Panc1 (cell line): ENCODE measurements around the gene C14orf132. TPM values are rescaled to one million over a fixed set of nuclear protein-coding genes. Genes with fewer than 3 reads are reported as not detected.

Experiments
- ATAC-seq: fragments of 200-7000 bp; cut with Tn5 transposase; 2 replicates; pipeline ENCODE4 v1.9.1; 2020; ENCODE audit warnings: mild to moderate bottlenecking, moderate library complexity
- BruUV-seq: library from RNA; stranded (reverse); fragments of 400-500 nt; replicated peaks from 2 replicates; lab custom pipeline; 2021; lab: Mats Ljungman, UMichigan
- CTCF ChIA-PET: fragments of 300-600 bp; sonication (Branson Sonifier 250); formaldehyde crosslinking; loops from one replicate; lab custom pipeline; 2022; ENCODE audit warnings: antibody characterized with exemption; lab: Charles Lee
- POLR2A ChIA-PET: fragments of 300-600 bp; sonication (Branson Sonifier 250); formaldehyde crosslinking; loops from one replicate; lab custom pipeline; 2022; ENCODE audit warnings: antibody characterized with exemption; lab: Charles Lee
- DNase-seq: peaks from one replicate; pipeline ENCODE4 v3.0.0-alpha.2; 2010; ENCODE audit warnings: low read depth, low spot score
- H3K27ac ChIP-seq: 2 replicates; pipeline ENCODE4 v1.5.1; 2011; ENCODE audit warnings: mild to moderate bottlenecking, low read length, inconsistent platforms
- H3K27me3 ChIP-seq: fragments of 200-500 bp; sonication (Bioruptor generic); 2 replicates; pipeline ENCODE4 v1.6.0; 2014; ENCODE audit warnings: low read length, inconsistent platforms; ENCODE audit not compliant: control insufficient read depth, insufficient read depth
- H3K36me3 ChIP-seq: fragments of 200-500 bp; sonication (Bioruptor generic); 2 replicates; pipeline ENCODE4 v1.5.1; 2014; ENCODE audit warnings: inconsistent platforms, mild to moderate bottlenecking, low read length, moderate library complexity; ENCODE audit not compliant: control insufficient read depth, insufficient read depth
- H3K4me1 ChIP-seq: 2 replicates; pipeline ENCODE4 v1.5.1; 2011; ENCODE audit warnings: inconsistent platforms, mild to moderate bottlenecking, low read length, moderate library complexity; ENCODE audit not compliant: control insufficient read depth, insufficient read depth
- H3K4me3 ChIP-seq, 2 experiments: 2 replicates each; pipeline ENCODE4 v1.5.1; 2011 to 2012; ENCODE audit warnings: low read depth in 2 of 2, low read length in 2 of 2, mild to moderate bottlenecking in 2 of 2, inconsistent platforms in 1 of 2, moderate library complexity in 1 of 2
- H3K9me3 ChIP-seq: fragments of 200-500 bp; sonication (Bioruptor generic); 2 replicates; pipeline ENCODE4 v1.5.1; 2014; ENCODE audit warnings: low read depth, mild to moderate bottlenecking, inconsistent platforms, low read length, moderate library complexity; ENCODE audit not compliant: control insufficient read depth, insufficient read depth
- POLR2AphosphoS5 ChIP-seq: IDR thresholded peaks from 2 replicates; pipeline ENCODE4 v1.6.1; 2012; ENCODE audit warnings: mild to moderate bottlenecking, low read depth, low read length, moderate library complexity
- REST ChIP-seq, 2 experiments: IDR thresholded peaks; 2 replicates each; pipeline ENCODE4 v1.6.1; 2011 to 2012; ENCODE audit warnings: low read depth in 2 of 2, control low read depth in 1 of 2, low read length in 1 of 2, mild to moderate bottlenecking in 1 of 2, moderate library complexity in 1 of 2; ENCODE audit not compliant: insufficient read depth in 1 of 2
- SIN3A ChIP-seq: IDR thresholded peaks from 2 replicates; pipeline ENCODE4 v1.6.1; 2012; ENCODE audit warnings: low read depth, mild to moderate bottlenecking, low read length, moderate library complexity, borderline replicate concordance; ENCODE audit not compliant: insufficient read depth
- TCF7L2 ChIP-seq: IDR thresholded peaks from 2 replicates; pipeline ENCODE4 v1.6.1; 2011; ENCODE audit warnings: mild to moderate bottlenecking, low read depth, low read length, inconsistent platforms
- in situ Hi-C: cut with HindIII; loops from 2 replicates; pipeline ENCODE4 v1.10.0; 2016; ENCODE audit warnings: low sequenced_read_pairs, low pct_unique_long_range_greater_than_20kb
- intact Hi-C: fragments of 100-400 bp; cut with micrococcal nuclease; formaldehyde crosslinking; loops from one replicate; pipeline ENCODE4 v1.10.0; 2022; ENCODE audit not compliant: unreplicated experiment
- total RNA-seq: library from RNA; stranded (reverse); gene quantifications from one replicate; pipeline ENCODE4 v1.2.1, GENCODE V29; 2021; ENCODE audit not compliant: unreplicated experiment
- TF ChIP-seq, protein P1 (sequence below): fragments of 450-650 bp; IDR thresholded peaks from 2 replicates; pipeline ENCODE4 v1.5.1; 2017; ENCODE audit warnings: mild to moderate bottlenecking

Gene C14orf132
- total RNA-seq, 1 experiment from 2014 or later: 23.0 TPM

GRCh38 chr14:96102081-96102856, 63.1 kb downstream of the C14orf132 start:
- DNase-seq (no peak), ATAC-seq (no peak)
- CTCF ChIA-PET: no interaction called here
- TF ChIP-seq TCF7L2 (no peak), SIN3A (no peak)
- Histone ChIP-seq H3K27me3 (no peaks in the 10 kb centered on the region), H3K36me3 (no peaks in the 10 kb centered on the region), H3K27ac (no peak overlapping the region), H3K9me3 (no peaks in the 10 kb centered on the region), H3K4me1 (no peaks in the 10 kb centered on the region; the same call in none of the 2 replicates), H3K4me3 (no peak overlapping the region)
- intact Hi-C loops (loop anchor here (5.0 kb wide), 1 partner anchor 320 kb away; no protein-coding TSS in a partner anchor), in situ Hi-C loops (no loop called here)
- POLR2A ChIA-PET: no interaction called here
- no TSS peak for BruUV-seq

GRCh38 chr14:96103075-96103474, 63.9 kb downstream of the C14orf132 start:
- DNase-seq (no peak), ATAC-seq (no peak)
- Histone ChIP-seq H3K9me3 (no peaks in the 10 kb centered on the region), H3K27ac (no peak overlapping the region), H3K36me3 (no peaks in the 10 kb centered on the region), H3K27me3 (no peaks in the 10 kb centered on the region), H3K4me1 (no peaks in the 10 kb centered on the region; the same call in none of the 2 replicates), H3K4me3 (no peak overlapping the region)
- CTCF ChIA-PET: no interaction called here
- no TSS peak for BruUV-seq
- TF ChIP-seq REST (IDR thresholded peaks at IDR 0.05; ENCODE audit: insufficient read depth in 1 of 2, low read depth in 2 of 2, low read length in 1 of 2) (no peak), TCF7L2 (no peak), POLR2AphosphoS5 (no peak), SIN3A (no peak)
- TF ChIP-seq, protein P1, sequence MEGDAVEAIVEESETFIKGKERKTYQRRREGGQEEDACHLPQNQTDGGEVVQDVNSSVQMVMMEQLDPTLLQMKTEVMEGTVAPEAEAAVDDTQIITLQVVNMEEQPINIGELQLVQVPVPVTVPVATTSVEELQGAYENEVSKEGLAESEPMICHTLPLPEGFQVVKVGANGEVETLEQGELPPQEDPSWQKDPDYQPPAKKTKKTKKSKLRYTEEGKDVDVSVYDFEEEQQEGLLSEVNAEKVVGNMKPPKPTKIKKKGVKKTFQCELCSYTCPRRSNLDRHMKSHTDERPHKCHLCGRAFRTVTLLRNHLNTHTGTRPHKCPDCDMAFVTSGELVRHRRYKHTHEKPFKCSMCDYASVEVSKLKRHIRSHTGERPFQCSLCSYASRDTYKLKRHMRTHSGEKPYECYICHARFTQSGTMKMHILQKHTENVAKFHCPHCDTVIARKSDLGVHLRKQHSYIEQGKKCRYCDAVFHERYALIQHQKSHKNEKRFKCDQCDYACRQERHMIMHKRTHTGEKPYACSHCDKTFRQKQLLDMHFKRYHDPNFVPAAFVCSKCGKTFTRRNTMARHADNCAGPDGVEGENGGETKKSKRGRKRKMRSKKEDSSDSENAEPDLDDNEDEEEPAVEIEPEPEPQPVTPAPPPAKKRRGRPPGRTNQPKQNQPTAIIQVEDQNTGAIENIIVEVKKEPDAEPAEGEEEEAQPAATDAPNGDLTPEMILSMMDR: no peak
- in situ Hi-C loops: no loop called here
- intact Hi-C loops: loop anchor here (5.0 kb wide), 1 partner anchor 319 kb away; no protein-coding TSS in a partner anchor
- POLR2A ChIA-PET: no interaction called here
